ENCODE measurements around the gene TAS1R3. TPM values are rescaled to one million over a fixed set of nuclear protein-coding genes. Genes with fewer than 3 reads are reported as not detected.

The TAS1R3 gene
- polyA plus RNA-seq, 1 donor from 2014 or later, result 1.0 TPM

GRCh38 chr1:1348420-1349255 is 17.6 kb downstream of the TAS1R3 start:
- H3K9me3 ChIP-seq (ENCODE audit: low read length), result no peaks in the 10 kb centered on the region
- H3F3A ChIP-seq (ENCODE audit: insufficient read depth, low read length, poor library complexity, severe bottlenecking), result no peaks in the 10 kb centered on the region
- TF ChIP-seq SMC3 (conservative IDR thresholded peaks at IDR 0.05; ENCODE audit: poor library complexity) (no peak), CTCF (IDR thresholded peaks at IDR 0.05; ENCODE audit: poor library complexity, severe bottlenecking) (peak; percentile 13), MXI1 (conservative IDR thresholded peaks at IDR 0.05; ENCODE audit: poor library complexity, severe bottlenecking) (peak; percentile 77)
- H3K27ac ChIP-seq (ENCODE audit: low read length), result no peak overlapping the region
- H4K20me1 ChIP-seq (ENCODE audit: insufficient read depth), result peaks cover 13% of the 10 kb centered on the region
- no peaks in the 10 kb centered on the region for H3K9me2 ChIP-seq (ENCODE audit: insufficient read depth, low read length)
- H3K4me3 ChIP-seq (ENCODE audit: low read length), result peak overlapping the region; percentile 82
- H3K9ac ChIP-seq (ENCODE audit: low read length), result peak overlapping the region; percentile 74
- no peaks in the 10 kb centered on the region for H3K36me3 ChIP-seq (ENCODE audit: insufficient read depth, low read length)
- peak overlapping the region; percentile 89 for H3K4me2 ChIP-seq (ENCODE audit: low read length)
- peaks cover 9% of the 10 kb centered on the region for H3K27me3 ChIP-seq (ENCODE audit: insufficient read depth, low read depth, low read length)
- no peak overlapping the region for H2AFZ ChIP-seq (ENCODE audit: low read depth, low read length)
- H3K79me2 ChIP-seq (replicated peaks; ENCODE audit: insufficient read depth, low read length), result peaks cover 12% of the 10 kb centered on the region

- no peak within 1 kb of the TSS for H2AFZ ChIP-seq (ENCODE audit: low read depth, low read length)
Observed at GRCh38 chr1:1349256-1350012, 18.4 kb downstream of the TAS1R3 start, which contains the start of gene DVL1. Gene DVL1, minus strand, starts transcription at chr1:1349418. Its CDS starts 353 bp downstream, at chr1:1349065.

More at GRCh38 chr1:1349256-1350012, 18.4 kb downstream of the TAS1R3 start, which contains the start of gene DVL1:
- no peaks in the 10 kb centered on the region for H3K9me3 ChIP-seq (ENCODE audit: low read length)
- H3K4me2 ChIP-seq (ENCODE audit: low read length), result peak within 1 kb of the TSS; percentile 89
- peaks cover 13% of the 10 kb centered on the region for H4K20me1 ChIP-seq (ENCODE audit: insufficient read depth)
- no peaks in the 10 kb centered on the region for H3K9me2 ChIP-seq (ENCODE audit: insufficient read depth, low read length)
- H3K79me2 ChIP-seq (replicated peaks; ENCODE audit: insufficient read depth, low read length), result peaks cover 12% of the 10 kb centered on the region
- no peaks in the 10 kb centered on the region for H3F3A ChIP-seq (ENCODE audit: insufficient read depth, low read length, poor library complexity, severe bottlenecking)
- H3K27ac ChIP-seq (ENCODE audit: low read length), result peak within 1 kb of the TSS; percentile 75
- H3K4me3 ChIP-seq (ENCODE audit: low read length), result peak within 1 kb of the TSS; percentile 82
- peaks cover 17% of the 10 kb centered on the region for H3K27me3 ChIP-seq (ENCODE audit: insufficient read depth, low read depth, low read length)
- TF ChIP-seq EZH2 (IDR thresholded peaks at IDR 0.05; ENCODE audit: borderline replicate concordance, insufficient read depth, low read length, poor library complexity, severe bottlenecking), result no peak
- no peak for TF ChIP-seq REST (IDR thresholded peaks at IDR 0.05; ENCODE audit: borderline replicate concordance)
- TF ChIP-seq RAD21 (conservative IDR thresholded peaks at IDR 0.05), result peak; percentile 45
- peak; percentile 67 for TF ChIP-seq MXI1 (conservative IDR thresholded peaks at IDR 0.05; ENCODE audit: poor library complexity, severe bottlenecking)
- peak; percentile 66 for TF ChIP-seq SMC3 (conservative IDR thresholded peaks at IDR 0.05; ENCODE audit: poor library complexity)
- TF ChIP-seq EP300 (conservative IDR thresholded peaks at IDR 0.05; ENCODE audit: poor library complexity, severe bottlenecking), result peak; percentile 49
- no peak for TF ChIP-seq TAF1 (IDR thresholded peaks at IDR 0.05; ENCODE audit: low read depth)
- TF ChIP-seq POLR2AphosphoS5 (IDR thresholded peaks at IDR 0.05), result peak; percentile 63
- peak; percentile 78 for TF ChIP-seq CTCF (IDR thresholded peaks at IDR 0.05; ENCODE audit: poor library complexity, severe bottlenecking)
- H3K9ac ChIP-seq (ENCODE audit: low read length), result peak within 1 kb of the TSS; percentile 81
- H3K36me3 ChIP-seq (ENCODE audit: insufficient read depth, low read length), result no peaks in the 10 kb centered on the region

Data from neural cell (in vitro differentiated cells).